Hippocampal formation (tissue), 2 donors: ENCODE data around the gene SLC4A11.

ENCODE experiments used
- DNase-seq, 2 donors: peaks; one replicate each; lab custom pipeline; 2025; lab: John Stamatoyannopoulos, UW

The SLC4A11 gene

GRCh38 chr20:3246682-3247081 is 7.7 kb upstream of the SLC4A11 start:
- DNase-seq: no peak

DNA sequence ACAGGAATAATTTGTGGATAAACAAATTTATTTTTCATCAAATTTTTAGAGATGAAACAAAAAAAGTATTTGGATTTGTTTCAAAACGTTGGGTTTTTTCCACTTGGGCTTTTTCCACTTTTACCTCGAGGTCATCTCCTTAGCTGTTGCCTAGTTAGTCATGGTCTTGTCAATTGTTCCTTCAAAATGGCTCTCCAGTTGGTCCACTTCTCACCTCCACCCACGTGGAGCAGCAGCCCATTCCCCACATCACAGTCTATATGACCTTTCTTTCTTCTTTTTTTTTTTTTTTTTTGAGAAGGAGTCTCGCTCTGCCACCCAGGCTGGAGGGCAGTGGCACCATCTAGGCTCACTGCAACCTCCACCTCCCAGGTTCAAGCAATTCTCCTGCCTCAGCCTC is 6.7 kb upstream of the SLC4A11 start:
- DNase-seq: no peak

DNA sequence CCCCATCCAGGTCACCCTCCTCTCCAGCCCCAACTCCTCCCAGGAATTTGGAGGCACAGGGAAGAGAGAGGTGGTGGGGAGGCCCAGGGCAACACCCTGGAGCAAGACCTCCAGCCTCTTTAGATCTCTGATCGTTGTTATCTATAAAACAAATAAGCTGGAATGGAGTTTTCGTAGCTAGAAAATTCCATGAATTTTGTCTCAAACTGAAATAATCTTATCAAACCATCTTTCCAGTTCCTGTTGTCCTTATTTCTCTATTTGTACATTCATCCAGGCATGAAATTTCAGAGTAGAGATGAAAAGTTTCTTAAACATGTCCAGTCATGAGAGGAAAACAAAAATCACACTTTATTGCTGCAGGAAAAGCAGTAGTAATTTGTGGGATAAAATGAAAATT is 6.2 kb upstream of the SLC4A11 start:
- DNase-seq: no peak

- DNase-seq: no peak
Observed at GRCh38 chr20:3244613-3245012, 5.6 kb upstream of the SLC4A11 start.

DNA sequence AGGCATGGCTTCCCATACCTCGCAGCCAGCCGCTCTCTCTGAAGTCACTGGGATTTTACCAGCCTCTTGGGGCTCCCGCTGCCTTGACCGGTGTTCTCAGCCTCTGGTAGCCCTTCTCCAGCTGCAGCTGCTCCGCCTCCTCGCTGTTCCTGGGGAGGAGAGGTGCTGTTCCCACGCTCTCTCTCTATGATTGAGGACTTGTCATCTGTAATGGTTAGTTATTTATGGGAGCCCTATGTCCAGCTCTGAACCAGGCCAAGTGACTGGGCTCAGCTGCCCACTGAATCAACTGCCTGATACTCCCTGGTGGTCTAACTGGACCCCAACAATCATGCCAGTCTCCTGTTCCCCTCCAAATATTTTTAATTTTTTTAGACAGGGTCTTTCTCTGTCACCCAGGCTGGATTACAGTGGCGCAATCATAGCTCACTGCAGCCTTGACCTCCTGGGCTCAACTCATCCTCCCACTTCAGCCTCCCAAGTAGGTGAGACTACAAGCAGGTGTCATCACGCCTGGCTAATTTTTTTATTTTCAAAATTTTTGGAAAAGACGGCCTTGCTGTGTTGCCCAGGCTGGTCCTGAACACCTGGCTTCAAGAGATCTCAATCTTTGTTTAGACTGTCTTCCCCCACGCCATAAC is 4.8 kb upstream of the SLC4A11 start:
- no peak for DNase-seq

- DNase-seq: no peak
Observed at GRCh38 chr20:3242172-3242692, 3.2 kb upstream of the SLC4A11 start.

DNA sequence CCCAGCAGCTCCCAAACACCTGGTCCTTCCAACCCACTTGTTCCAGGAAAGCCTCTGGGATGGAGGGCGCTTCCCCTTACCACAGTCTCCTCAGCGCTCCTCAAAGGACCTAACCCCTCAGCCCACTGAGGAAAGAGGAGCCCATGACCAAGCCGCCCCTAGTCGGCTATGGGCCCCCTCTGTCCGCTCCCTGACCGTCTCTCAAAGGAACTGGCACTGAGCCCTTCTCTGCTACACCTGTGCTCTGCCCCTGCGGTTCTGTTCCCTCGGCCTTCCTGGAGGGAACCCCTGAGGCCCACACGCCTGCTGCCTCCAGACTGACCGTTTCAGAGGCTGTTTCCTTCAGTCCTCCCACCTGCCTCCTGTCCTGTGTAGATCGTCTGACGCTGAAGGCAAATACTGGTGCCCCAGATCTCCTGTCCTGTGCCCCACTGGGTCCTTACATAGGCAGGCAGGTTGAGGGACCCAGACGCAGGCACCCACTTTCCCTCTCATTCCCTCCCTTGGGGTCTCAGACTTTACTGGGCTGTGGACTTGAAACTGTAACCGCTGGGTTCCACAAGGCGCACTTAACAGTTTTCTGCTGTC is 1.9 kb upstream of the SLC4A11 start:
- DNase-seq: no peak

DNA sequence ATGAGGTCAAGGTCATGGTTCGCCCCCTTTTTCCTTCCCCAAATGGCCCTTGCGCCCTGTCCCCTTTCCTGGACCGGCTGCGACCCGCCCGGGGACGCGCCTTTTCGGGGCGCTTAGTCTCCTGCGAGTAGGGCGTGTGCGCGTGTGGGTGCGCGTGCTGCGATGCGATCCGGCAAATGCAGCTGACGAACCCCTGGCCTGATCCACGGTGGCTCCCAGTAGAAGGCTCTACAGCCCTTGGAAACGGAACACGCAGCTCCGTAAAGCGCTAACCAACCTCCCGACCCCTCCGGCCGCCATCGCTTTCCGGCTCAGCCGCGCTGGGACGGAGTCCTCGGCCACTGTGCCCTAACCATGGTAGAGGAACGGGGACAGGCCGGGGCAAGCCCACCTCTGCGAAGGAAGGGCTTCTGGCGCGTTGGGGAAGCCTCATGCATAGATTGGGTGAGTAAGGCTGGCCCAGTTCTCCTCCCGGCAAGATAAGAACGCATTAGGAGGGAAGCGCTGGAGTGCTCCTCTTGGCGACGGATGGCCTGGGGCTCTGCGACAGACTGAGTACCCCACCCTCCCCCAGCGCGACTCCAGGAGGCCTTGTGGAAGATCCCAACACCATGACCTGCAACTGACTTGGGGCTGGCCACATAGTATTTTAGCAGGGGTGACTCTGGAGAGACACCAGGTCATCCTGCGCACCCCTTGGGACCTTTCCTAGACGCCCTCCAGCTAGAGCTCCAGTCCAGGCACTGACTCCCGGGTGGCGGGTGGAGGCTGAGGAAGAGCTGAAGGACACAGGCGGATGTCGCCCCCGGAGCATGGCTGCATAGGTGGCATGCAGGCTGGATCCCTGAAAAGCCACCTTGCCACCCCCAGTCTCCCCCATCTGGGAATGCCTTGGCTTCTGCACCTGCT is 1.1 kb upstream of the SLC4A11 start:
- DNase-seq: no peak

- no peak for DNase-seq
Observed at GRCh38 chr20:3238616-3239025, 369 bp downstream of the SLC4A11 start.

- no peak for DNase-seq
Observed at GRCh38 chr20:3237958-3238615, 903 bp downstream of the SLC4A11 start.

DNA sequence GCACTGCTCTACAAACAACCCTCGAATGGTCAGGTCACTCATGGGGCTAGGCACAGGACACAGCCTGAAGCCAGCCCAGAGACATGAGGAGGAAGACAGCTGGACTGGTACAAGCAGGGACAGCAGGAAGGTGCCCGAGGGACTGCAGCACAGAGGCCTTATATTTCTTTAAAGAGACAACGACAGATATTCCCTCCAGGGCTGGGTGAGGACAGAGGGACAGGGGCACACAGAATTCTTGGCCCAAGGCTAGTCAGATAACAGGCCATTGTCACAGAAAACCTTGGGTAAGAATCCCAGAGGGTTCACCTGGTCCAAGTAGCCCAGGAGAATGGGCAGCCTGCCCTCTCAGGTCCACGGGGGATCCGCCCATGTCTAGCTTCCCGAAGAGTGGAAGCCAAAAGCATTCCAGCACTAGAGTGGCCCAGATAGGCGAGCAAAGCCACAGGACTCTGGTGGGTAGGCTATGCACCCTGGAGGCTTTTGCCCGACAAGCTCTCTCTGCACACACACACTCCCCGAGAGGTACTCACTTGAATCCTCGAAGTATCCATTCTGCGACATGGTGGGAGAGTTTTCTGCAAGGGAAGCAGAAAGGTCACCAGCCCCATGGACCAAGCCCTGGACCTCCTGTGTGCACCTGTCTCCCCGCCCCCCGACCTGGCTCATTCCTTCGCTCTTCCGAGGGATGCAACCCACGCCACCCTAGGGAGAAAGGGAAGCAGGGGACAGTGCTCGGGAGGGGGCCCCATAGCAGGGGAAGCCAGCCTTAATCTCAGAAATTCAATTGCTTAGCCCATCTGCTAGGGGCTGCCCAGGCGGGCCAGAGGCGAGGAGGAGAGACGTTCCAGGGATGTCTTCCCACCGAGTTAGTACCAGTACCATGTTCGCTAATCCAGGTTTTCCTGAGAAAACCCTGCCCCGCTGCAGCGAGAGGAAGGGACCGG is 1.7 kb downstream of the SLC4A11 start:
- no peak for DNase-seq

- no peak for DNase-seq
Observed at GRCh38 chr20:3235666-3236324, 3.2 kb downstream of the SLC4A11 start.

- DNase-seq: no peak
Observed at GRCh38 chr20:3233991-3234498, 4.9 kb downstream of the SLC4A11 start.

GRCh38 chr20:3233131-3233990 is 5.6 kb downstream of the SLC4A11 start:
- no peak for DNase-seq

GRCh38 chr20:3231889-3232588 is 7.0 kb downstream of the SLC4A11 start:
- DNase-seq: no peak

- DNase-seq: no peak
Observed at GRCh38 chr20:3231116-3231515, 7.9 kb downstream of the SLC4A11 start.

DNA sequence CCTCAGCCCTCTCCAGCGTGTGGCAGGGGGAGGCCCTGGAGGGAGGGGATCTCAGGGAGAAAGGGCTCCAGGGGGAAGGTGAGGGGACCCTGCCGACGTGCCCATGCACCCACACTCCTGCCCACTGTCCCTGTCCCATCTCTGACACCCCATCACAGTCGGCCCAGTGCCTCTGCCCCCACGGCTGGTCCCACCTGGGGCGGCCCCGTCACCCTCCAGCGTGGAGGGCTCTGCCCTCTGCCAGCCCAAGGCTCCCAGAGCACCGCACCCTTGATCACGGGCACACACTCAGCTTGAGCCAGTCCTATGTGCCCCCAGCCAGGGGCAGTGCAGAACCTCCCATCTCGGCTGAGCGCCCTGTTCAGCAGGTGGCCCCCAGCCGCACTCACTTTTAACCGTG is 9.2 kb downstream of the SLC4A11 start:
- DNase-seq: no peak

- DNase-seq: no peak
Observed at GRCh38 chr20:3229158-3229557, 9.8 kb downstream of the SLC4A11 start.

DNA sequence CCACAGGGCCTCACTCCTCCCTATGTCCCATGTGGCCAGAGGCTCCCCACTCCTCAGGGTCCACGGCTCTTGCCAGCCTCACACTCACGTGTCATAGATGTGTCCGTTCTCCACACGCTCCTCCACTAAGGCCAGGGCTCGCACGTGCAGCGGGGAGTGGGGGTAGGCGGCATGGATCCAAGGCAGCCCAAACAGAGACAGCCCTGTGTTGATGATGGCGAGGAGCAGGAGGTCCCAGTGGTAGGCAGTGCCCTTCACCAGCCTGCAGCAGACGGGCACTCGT is 10.3 kb downstream of the SLC4A11 start:
- DNase-seq: no peak
